Renal cortex interstitium (tissue), 15 donors: Measurements from ENCODE around the gene ESPNL. TPM values are rescaled to one million over a fixed set of nuclear protein-coding genes. Genes with fewer than 3 reads are reported as not detected.
"Not testable (repeated sequence)": the region's sequence is repeated elsewhere in the genome, so short reads cannot be mapped to it uniquely, and the experiment has no call there.

Experiments used
- DNase-seq, 11 donors: peaks; one replicate each; pipeline ENCODE4 v3.0.0-alpha.2; 2013; ENCODE audit warnings: low read depth in 9 of 11, low spot score in 4 of 11; ENCODE audit errors: extremely low read depth in 1 of 11
- long read RNA-seq, 16 experiments: transcript quantifications; one replicate each; lab custom pipeline, GENCODE V29; 2026
- polyA plus RNA-seq, 3 donors: library from polyadenylated mRNA; unstranded; fragments of 120-200 nt; gene quantifications; one replicate each; pipeline ENCODE4 v1.2.1, GENCODE V29; 2013; ENCODE audit not compliant: insufficient read length in 3 of 3

ESPNL gene
- polyA plus RNA-seq: 1 to 10 TPM; 1.9 to 4.5 (median 2.7) TPM
- long read RNA-seq, donor 1, partial matches to known transcripts: 0 of 1 reads
- long read RNA-seq, donor 1, other reads (novel, unspliced or antisense): 0 of 1 reads
- long read RNA-seq, donor 2: 0 reads
- long read RNA-seq, donor 3: 0 reads
- long read RNA-seq, donor 4: 0 reads
- long read RNA-seq, donor 5: 0 reads
- long read RNA-seq, donor 6: 0 reads
- long read RNA-seq, donor 7: 0 reads
- long read RNA-seq, donor 8: 0 reads
- long read RNA-seq, donor 9: 0 reads
- long read RNA-seq, donor 10: 0 reads
- long read RNA-seq, donor 11: 0 reads
- long read RNA-seq, donor 12: 0 reads
- long read RNA-seq, donor 13, partial matches to known transcripts: 0 of 1 reads
- long read RNA-seq, donor 13, other reads (novel, unspliced or antisense): 0 of 1 reads
- long read RNA-seq, donor 14: 0 reads
- long read RNA-seq, donor 15, partial matches to known transcripts: 0 of 1 reads
- long read RNA-seq, donor 15, other reads (novel, unspliced or antisense): 0 of 1 reads
- long read RNA-seq, donor 16, partial matches to known transcripts: 0 of 1 reads
- long read RNA-seq, donor 16, other reads (novel, unspliced or antisense): 0 of 1 reads

- no peak for DNase-seq
These were observed at the start of gene ESPNL for GRCh38 chr2:238100049-238100820. Gene ESPNL, plus strand, starts transcription at chr2:238100340. Its CDS starts 80 bp downstream, at chr2:238100420.

- no peak for DNase-seq
These were observed 46.9 kb upstream of the ESPNL start for GRCh38 chr2:238053191-238053776.

- no peak for DNase-seq
These were observed 44.3 kb upstream of the ESPNL start for GRCh38 chr2:238055841-238056240.

- not testable (repeated sequence) for DNase-seq
These were observed 42.2 kb upstream of the ESPNL start for GRCh38 chr2:238057696-238058575.

GRCh38 chr2:238059505-238059904 is 40.6 kb upstream of the ESPNL start:
- DNase-seq: no peak

- DNase-seq: peak in 2 of 11 donors; percentile 4 to 47
These were observed 40.0 kb upstream of the ESPNL start for GRCh38 chr2:238060096-238060541.

GRCh38 chr2:238060542-238061314 is 39.4 kb upstream of the ESPNL start, which contains the start of gene SCLY:
Gene SCLY, plus strand, starts transcription at chr2:238061001. Its CDS starts 54 bp downstream, at chr2:238061055.
- peak; percentile 86 to 98 (median 96) for DNase-seq

GRCh38 chr2:238061315-238062202 is 38.6 kb upstream of the ESPNL start:
- peak in 8 of 11 donors; percentile 8 to 29 (median 16) for DNase-seq

- no peak for DNase-seq
These were observed 36.5 kb upstream of the ESPNL start for GRCh38 chr2:238063414-238064189.

GRCh38 chr2:238064376-238064775 is 35.8 kb upstream of the ESPNL start:
- peak in 1 of 11 donors; percentile 8 for DNase-seq

GRCh38 chr2:238065071-238065846 is 34.9 kb upstream of the ESPNL start:
- peak in 1 of 11 donors; percentile 4 for DNase-seq

GRCh38 chr2:238066218-238066617 is 33.9 kb upstream of the ESPNL start:
- no peak for DNase-seq

GRCh38 chr2:238066718-238067117 is 33.4 kb upstream of the ESPNL start:
- DNase-seq: not testable (repeated sequence)

- no peak for DNase-seq
These were observed 32.2 kb upstream of the ESPNL start for GRCh38 chr2:238067939-238068338.
